Ectodermal cell (in vitro differentiated cells): ENCODE measurements around the gene CDHR3.

Source experiments
- H3K27ac ChIP-seq: 2 replicates; pipeline ENCODE4 v1.7.0; 2013; ENCODE audit warnings: mild to moderate bottlenecking, low read depth, low read length; ENCODE audit not compliant: insufficient read depth, poor library complexity, severe bottlenecking
- H3K27me3 ChIP-seq: 2 replicates; pipeline ENCODE4 v1.7.0; 2013; ENCODE audit warnings: mild to moderate bottlenecking, low read length; ENCODE audit not compliant: insufficient read depth, control insufficient read depth, poor library complexity, severe bottlenecking
- H3K36me3 ChIP-seq: one replicate; pipeline ENCODE4 v1.7.0; 2013; ENCODE audit warnings: low read length; ENCODE audit not compliant: control insufficient read depth, insufficient read depth
- H3K4me1 ChIP-seq: one replicate; pipeline ENCODE4 v1.7.0; 2013; ENCODE audit warnings: low read length; ENCODE audit not compliant: control insufficient read depth, insufficient read depth
- H3K4me3 ChIP-seq: 2 replicates; pipeline ENCODE4 v1.7.0; 2013; ENCODE audit warnings: low read depth, low read length, control low read depth; ENCODE audit not compliant: insufficient read depth
- H3K9me3 ChIP-seq: 2 replicates; pipeline ENCODE4 v1.7.0; 2013; ENCODE audit warnings: mild to moderate bottlenecking, low read length, moderate library complexity; ENCODE audit not compliant: control insufficient read depth
- WGBS, 2 experiments: methylation state at CpG; one replicate each; pipeline ENCODE4 v1.1.7; 2013; ENCODE audit warnings: missing lambda C conversion rate in 2 of 2; 5-methylcytosine and 5-hydroxymethylcytosine counted together

Gene CDHR3

DNA sequence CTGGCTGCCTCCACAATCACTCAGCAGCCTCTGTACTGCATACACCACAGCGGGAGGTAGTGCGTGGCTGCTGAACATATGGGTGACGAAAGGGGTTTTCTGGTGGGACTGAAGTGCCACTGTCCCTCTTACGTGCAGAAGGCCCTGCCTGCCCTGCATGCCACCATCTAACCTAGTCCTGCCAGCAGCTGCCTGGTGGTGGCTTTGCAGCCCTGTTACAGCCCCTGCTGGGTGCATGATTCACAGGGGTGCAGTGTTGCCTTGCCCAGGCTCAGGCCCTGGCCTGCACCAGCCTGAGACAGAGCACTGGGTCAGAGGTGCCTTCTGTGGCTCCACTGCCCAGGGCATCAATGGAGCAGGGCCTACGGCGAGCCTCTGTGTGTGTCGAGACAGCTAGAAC is 98.9 kb downstream of the CDHR3 start:
- Histone ChIP-seq H3K9me3 (no peaks in the 10 kb centered on the region), H3K27me3 (no peaks in the 10 kb centered on the region), H3K36me3 (no peaks in the 10 kb centered on the region), H3K27ac (no peak overlapping the region), H3K4me3 (no peak overlapping the region), H3K4me1 (peaks cover 26% of the 10 kb centered on the region)
- 95 to 96% methylated on average over 7 of the region's 7 CpGs for WGBS, 2 experiments

DNA sequence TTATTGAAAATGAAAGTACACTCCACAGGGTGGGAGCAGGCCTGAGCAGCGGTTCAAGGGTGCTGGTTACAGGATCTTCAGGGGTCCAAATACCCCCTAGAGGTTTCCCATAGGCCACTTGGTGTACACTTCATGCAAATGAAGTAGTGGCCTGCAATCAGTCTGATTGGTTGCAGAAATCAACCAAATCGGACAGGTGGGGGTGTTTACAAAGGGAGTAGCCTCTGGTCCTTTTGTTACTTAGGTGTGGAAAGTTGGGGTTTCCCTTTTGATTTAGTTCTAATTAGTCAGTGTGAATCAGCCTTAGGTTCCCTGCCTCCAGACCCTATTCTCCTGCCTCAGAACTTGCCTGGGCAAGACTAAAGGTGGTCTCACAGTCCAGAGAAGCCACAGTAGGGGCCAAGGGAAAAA is 99.5 kb downstream of the CDHR3 start:
- no peaks in the 10 kb centered on the region for H3K27me3 ChIP-seq
- WGBS, 2 experiments = 89 to 90% methylated on average over 2 of the region's 2 CpGs
- H3K36me3 ChIP-seq = no peaks in the 10 kb centered on the region
- no peak overlapping the region for H3K27ac ChIP-seq
- no peak overlapping the region for H3K4me3 ChIP-seq
- no peaks in the 10 kb centered on the region for H3K9me3 ChIP-seq
- peaks cover 26% of the 10 kb centered on the region for H3K4me1 ChIP-seq

DNA sequence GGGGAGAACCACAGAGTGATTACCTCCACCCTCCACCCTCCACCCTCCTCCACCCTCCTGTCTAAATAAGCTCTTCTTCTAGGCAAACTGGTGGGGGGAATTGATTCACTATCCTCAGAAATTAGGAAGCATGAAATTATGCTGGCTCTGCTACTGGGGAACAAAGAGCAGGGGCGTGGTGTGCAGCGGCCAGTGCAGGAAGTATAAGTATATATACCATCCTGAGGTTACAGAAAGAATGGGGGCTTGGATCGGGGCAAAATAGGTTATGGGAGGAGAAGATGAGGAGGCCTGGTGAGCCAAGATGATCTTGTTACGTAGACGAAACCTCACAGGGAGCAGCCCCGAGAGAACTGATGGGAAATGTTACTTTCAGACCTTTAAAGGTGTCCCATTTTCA is 100.0 kb downstream of the CDHR3 start:
- H3K4me1 ChIP-seq = peaks cover 26% of the 10 kb centered on the region
- H3K4me3 ChIP-seq = no peak overlapping the region
- no peaks in the 10 kb centered on the region for H3K9me3 ChIP-seq
- H3K36me3 ChIP-seq = no peaks in the 10 kb centered on the region
- WGBS, 2 experiments = 86 to 95% methylated on average over 6 of the region's 6 CpGs
- H3K27me3 ChIP-seq = no peaks in the 10 kb centered on the region
- no peak overlapping the region for H3K27ac ChIP-seq

DNA sequence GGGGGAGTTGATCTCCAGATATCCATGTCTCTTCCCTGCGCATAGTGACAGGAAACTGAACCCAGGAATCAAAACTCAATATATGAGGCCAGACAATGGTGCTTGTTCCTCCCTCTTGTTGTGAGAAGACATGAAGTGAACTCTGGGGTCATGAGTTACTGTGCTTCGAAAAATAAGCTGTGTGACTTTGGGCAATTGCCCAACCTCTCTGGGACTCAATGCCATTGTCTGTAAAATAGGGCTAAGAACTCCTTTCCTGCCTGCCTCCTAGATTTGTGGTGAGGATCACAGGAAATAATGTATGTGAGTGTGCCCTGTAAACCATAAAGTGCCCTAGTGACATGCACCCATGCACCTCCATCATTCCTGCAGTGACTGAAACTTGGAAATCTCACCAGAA is 100.6 kb downstream of the CDHR3 start:
- Histone ChIP-seq H3K4me3 (no peak overlapping the region), H3K4me1 (peaks cover 20% of the 10 kb centered on the region), H3K27ac (no peak overlapping the region), H3K36me3 (no peaks in the 10 kb centered on the region), H3K27me3 (no peaks in the 10 kb centered on the region), H3K9me3 (no peaks in the 10 kb centered on the region)
- 93 to 98% methylated on average over 2 of the region's 2 CpGs for WGBS, 2 experiments

DNA sequence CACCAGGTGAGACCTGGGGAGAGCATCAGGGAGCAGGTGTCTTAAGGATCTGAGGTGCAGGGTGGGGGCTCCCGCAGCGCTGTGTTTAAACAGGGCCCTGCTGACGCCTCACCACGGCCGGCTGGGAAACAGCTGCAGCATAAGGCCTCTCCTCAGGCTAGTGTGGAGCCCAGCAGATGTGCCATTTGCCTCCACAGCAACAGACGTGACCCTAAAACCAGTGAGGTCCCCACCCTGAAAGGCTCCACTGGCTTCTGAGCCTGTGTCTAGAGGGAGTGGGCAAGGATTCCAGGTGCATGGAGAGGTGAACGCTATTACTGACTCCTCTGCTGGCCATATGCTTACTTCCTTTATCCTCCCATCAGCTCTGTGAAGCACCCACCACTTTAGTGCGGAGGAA is 101.3 kb downstream of the CDHR3 start:
- Histone ChIP-seq H3K36me3 (no peaks in the 10 kb centered on the region), H3K27me3 (no peaks in the 10 kb centered on the region), H3K4me3 (no peak overlapping the region), H3K9me3 (no peaks in the 10 kb centered on the region), H3K27ac (no peak overlapping the region), H3K4me1 (peaks cover 15% of the 10 kb centered on the region)
- WGBS, 2 experiments = 88 to 90% methylated on average over 8 of the region's 8 CpGs

DNA sequence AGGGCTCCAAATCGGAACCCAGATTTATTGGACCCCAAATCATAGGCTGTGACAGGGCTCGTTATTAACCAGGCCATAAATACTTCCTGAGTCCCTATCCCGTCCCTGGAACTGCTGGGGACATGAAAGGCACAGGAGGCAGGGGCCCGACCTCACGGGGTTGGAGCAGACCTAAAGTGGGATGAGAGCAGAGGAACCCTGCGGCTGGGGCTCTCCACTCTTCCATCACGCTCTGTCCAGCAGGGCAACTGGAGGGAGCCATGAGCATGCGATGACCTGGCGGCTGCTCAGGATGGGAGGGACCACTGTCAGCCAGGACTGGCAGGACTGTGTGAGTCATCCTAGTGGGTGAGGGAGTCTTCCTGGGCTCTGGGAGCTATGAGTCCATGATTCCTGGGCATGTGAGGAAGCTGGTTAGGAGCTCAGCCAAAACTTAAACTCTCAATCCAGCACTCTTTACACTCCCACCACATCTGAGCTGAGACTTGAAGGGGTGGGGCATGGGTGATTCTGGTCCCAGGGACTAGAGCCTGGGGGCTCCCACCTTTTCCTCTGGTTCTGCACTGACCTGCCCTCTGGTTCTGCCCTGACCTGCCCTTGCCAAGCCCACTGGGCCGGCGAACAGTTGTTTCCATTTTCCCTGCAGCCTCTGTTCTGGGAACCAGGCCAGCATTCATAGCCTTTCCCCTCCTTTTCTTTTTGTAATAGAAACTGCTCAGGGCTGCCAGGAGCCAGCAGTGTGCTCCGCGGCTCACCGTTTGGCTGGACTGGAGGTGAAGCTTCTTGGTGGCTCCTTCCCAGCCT is 101.9 kb downstream of the CDHR3 start:
- H3K36me3 ChIP-seq = no peaks in the 10 kb centered on the region
- no peaks in the 10 kb centered on the region for H3K27me3 ChIP-seq
- H3K4me3 ChIP-seq = no peak overlapping the region
- H3K27ac ChIP-seq = no peak overlapping the region
- H3K4me1 ChIP-seq = peaks cover 15% of the 10 kb centered on the region
- no peaks in the 10 kb centered on the region for H3K9me3 ChIP-seq
- 88 to 91% methylated on average over 14 of the region's 14 CpGs for WGBS, 2 experiments

DNA sequence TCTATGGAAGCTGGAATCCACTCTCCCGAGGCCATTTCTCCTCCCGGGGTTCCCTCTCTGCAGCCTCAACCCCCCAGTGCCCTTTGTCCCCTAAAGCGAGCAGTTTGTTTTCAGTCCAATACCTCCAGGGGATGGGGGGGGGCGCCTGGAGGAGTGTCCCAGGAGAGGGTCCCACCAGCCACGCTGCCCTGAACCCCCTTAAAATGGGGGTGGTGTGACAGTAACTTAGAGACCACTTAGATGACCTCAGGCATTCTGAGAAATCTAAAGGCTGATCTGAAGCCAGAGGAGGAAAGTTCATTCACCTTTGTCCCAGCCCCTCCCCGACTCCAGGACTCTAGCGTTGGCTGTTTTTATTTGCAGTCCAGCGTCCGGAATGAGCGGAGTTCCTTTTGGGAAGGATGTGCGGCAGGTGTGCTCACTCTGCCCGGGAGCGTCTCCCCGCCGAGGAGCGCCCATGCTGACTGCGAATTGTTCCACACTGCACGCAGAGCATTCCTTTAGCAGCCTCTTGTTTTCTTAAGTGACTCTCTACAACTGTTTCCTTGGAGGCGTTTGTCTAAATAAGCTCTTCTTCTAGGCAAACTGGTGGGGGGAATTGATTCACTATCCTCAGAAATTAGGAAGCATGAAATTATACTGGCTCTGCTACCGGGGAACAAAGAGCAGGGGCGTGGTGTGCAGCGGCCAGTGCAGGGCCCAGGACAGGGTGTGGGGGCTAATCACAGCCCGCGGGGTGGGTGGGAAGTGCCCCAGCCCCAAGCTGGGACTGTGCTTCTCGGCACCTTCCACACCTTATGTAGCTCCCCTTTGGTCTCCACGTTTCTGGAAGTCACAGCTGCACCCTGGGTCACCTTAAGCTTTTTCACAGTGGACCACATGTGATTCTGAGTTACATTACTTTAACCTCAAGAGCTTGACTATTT is 102.8 kb downstream of the CDHR3 start:
- no peak overlapping the region for H3K4me3 ChIP-seq
- WGBS, 2 experiments = 72 to 79% methylated on average over 25 to 26 of the region's 26 CpGs
- no peaks in the 10 kb centered on the region for H3K36me3 ChIP-seq
- H3K4me1 ChIP-seq = peaks cover 15% of the 10 kb centered on the region
- H3K27ac ChIP-seq = no peak overlapping the region
- no peaks in the 10 kb centered on the region for H3K9me3 ChIP-seq
- no peaks in the 10 kb centered on the region for H3K27me3 ChIP-seq

DNA sequence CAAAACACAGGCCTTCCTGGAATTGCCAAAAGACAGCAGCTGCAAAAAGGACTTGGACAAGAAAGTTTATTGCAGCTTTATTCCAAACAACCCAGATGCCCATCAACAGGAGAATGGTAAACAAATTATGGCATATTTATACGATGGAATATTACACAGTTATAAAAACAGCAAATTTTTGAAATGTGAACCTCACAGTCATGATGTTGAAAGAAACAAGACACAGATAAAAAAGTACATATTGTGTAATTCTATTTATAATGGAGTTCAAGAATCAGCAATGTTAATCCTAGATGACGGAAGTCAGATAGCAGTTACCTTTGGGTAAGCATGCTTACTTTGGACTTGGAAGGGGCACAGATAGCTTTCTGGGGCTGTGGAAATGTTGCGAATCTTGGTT is 104.6 kb downstream of the CDHR3 start:
- no peak overlapping the region for H3K27ac ChIP-seq
- no peaks in the 10 kb centered on the region for H3K9me3 ChIP-seq
- no peaks in the 10 kb centered on the region for H3K36me3 ChIP-seq
- no peak overlapping the region for H3K4me3 ChIP-seq
- WGBS, 2 experiments = 96 to 98% methylated on average over 2 of the region's 3 CpGs
- peaks cover 15% of the 10 kb centered on the region for H3K4me1 ChIP-seq
- H3K27me3 ChIP-seq = no peaks in the 10 kb centered on the region

DNA sequence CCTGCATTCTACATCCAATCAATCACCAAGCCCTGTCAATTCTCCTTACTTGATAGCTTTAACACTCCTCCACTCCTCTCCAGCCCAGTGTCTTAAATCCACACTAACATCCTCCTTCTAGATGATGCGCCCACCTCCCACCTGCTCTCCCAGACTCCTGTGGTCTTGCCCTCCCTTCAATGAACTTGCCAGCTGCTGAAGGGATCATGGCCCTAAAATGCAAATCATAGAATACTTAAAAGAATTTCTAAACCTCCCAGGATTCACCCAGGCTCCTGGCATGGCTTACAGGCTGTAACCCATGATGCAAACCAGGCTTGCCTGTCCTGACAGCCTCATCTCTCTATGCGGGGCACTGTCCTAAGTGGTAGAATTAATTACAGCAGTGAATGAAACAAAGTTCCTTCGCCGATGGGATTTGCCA is 105.5 kb downstream of the CDHR3 start:
- no peaks in the 10 kb centered on the region for H3K27me3 ChIP-seq
- H3K4me1 ChIP-seq = peaks cover 15% of the 10 kb centered on the region
- no peaks in the 10 kb centered on the region for H3K36me3 ChIP-seq
- no peaks in the 10 kb centered on the region for H3K9me3 ChIP-seq
- WGBS, 2 experiments = 93 to 98% methylated on average over 4 of the region's 4 CpGs
- H3K4me3 ChIP-seq = no peak overlapping the region
- H3K27ac ChIP-seq = no peak overlapping the region

DNA sequence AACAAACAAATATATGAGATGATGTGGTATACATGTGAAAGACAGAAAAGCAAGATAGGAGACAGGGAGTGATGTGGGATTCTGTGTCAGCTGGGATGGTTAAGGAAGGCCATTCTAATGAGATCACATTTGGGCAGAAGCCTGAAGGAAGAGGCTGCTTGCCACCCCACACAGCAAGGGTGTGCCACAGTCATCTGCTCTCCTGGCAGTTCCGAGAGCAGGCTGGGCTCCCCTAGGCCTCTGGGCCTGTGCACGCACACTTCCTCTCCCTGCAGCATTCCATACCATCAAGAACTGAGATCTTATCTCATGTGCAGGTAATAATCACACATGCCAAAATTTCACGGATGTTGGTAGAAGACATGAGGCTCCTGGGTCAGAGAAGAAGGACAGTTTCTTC is 105.9 kb downstream of the CDHR3 start:
- H3K4me3 ChIP-seq = no peak overlapping the region
- WGBS, 2 experiments = 92 to 94% methylated on average over 3 of the region's 3 CpGs
- H3K27me3 ChIP-seq = no peaks in the 10 kb centered on the region
- no peaks in the 10 kb centered on the region for H3K36me3 ChIP-seq
- no peak overlapping the region for H3K27ac ChIP-seq
- peaks cover 15% of the 10 kb centered on the region for H3K4me1 ChIP-seq
- H3K9me3 ChIP-seq = no peaks in the 10 kb centered on the region
